Measurements from ENCODE around the gene ADM.

Gene ADM

GRCh38 chr11:10289765-10290380, 15.0 kb upstream of the ADM start:
- DNase-seq (ENCODE audit: low read depth in 2 of 2) = no peak

- no peak for DNase-seq (ENCODE audit: low read depth in 2 of 2)
Measured at GRCh38 chr11:10291801-10292638, 12.9 kb upstream of the ADM start.

- peak; percentile 44 to 70 for DNase-seq (ENCODE audit: low read depth in 2 of 2)
Measured at GRCh38 chr11:10293423-10294289, 11.2 kb upstream of the ADM start, which contains the start of gene SBF2. Gene SBF2 (minus strand): TSS chr11:10294219. CDS start chr11:10294069, 150 bp downstream.

- no peak for DNase-seq (ENCODE audit: low read depth in 2 of 2)
Measured at GRCh38 chr11:10294290-10294953, 10.5 kb upstream of the ADM start.

GRCh38 chr11:10295064-10295901, 9.6 kb upstream of the ADM start:
- no peak for DNase-seq (ENCODE audit: low read depth in 2 of 2)

- DNase-seq (ENCODE audit: low read depth in 2 of 2) = peak in 1 of 2 donors; percentile 53
Measured at GRCh38 chr11:10298342-10298741, 6.5 kb upstream of the ADM start.

- no peak for DNase-seq (ENCODE audit: low read depth in 2 of 2)
Measured at GRCh38 chr11:10301656-10302358, 3.1 kb upstream of the ADM start.

- no peak for DNase-seq (ENCODE audit: low read depth in 2 of 2)
Measured at GRCh38 chr11:10302359-10302743, 2.5 kb upstream of the ADM start.

- no peak for DNase-seq (ENCODE audit: low read depth in 2 of 2)
Measured at GRCh38 chr11:10302744-10303557, 1.9 kb upstream of the ADM start.

- no peak for DNase-seq (ENCODE audit: low read depth in 2 of 2)
Measured at GRCh38 chr11:10303558-10304363, 1.1 kb upstream of the ADM start.

- no peak for DNase-seq (ENCODE audit: low read depth in 2 of 2)
Measured at GRCh38 chr11:10305262-10305963, 540 bp downstream of the ADM start.

- no peak for DNase-seq (ENCODE audit: low read depth in 2 of 2)
Measured at GRCh38 chr11:10305964-10306918, 1.4 kb downstream of the ADM start.

GRCh38 chr11:10307022-10307399, 2.1 kb downstream of the ADM start:
- no peak for DNase-seq (ENCODE audit: low read depth in 2 of 2)

GRCh38 chr11:10307400-10308200, 2.7 kb downstream of the ADM start:
- peak; percentile 79 to 83 for DNase-seq (ENCODE audit: low read depth in 2 of 2)

GRCh38 chr11:10308201-10308954, 3.5 kb downstream of the ADM start:
- DNase-seq (ENCODE audit: low read depth in 2 of 2) = no peak

Data from stimulated activated CD4-positive, alpha-beta T cell treated with anti-CD3 and anti-CD28 coated beads, Interleukin-15, amount 100 ng/mL, for 48 hours (primary cell).